Measurements from ENCODE around the gene DYRK1A.
"Not testable (repeated sequence)": the region's sequence is repeated elsewhere in the genome, so short reads cannot be mapped to it uniquely, and the experiment has no call there.

DYRK1A gene

DNA sequence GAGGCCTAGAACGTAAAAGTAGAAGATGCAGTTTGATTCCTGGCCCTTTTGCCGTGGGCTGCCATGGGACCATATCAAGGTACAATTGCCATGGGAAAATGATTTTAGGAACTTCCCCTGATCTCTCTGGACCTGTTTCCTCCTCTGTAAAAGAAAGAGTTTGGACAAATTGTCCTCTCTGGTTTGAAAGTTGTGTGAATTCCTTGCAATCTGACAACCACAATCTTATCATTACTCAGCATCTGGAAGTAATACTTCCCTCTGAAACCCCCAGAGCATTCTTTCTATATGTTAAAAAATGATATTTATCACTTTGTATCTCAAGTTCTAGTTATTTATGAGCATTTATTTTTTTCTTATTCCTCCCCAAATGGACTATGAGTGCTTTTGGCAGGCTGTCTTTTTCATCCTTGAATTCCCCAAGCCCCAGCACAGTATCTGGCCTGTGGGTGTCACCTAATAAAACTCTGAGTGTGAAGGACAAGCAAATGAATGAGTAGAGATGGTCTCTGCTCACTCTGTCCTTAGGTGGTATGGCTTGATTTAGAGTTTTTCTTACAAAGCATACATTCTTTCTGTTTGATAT is 181.1 kb downstream of the DYRK1A start:
- no peak for DNase-seq (ENCODE audit: low read depth in 2 of 3, low spot score in 2 of 3)

DNA sequence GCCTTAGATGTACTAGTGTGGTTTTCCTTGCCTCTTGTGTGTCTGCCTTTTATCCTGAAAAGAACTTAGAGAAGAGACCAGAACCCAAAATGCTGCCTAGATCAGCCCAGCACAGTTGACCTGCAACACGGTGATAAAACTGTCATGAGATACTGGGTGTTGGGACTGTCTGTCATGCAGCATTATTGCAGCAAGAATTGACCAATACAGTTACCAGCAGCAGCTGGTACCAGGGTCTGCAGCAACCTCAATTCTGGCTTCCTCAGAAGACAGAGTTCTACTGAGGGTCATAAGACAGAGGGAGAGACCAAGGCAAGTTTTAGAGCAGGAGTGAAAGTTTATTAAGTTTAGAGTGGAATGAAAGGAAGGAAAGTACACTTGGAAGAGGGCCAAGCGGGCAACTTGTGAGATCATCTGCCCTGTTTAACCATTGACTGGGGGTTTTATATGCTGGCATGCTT is 182.0 kb downstream of the DYRK1A start:
- DNase-seq (ENCODE audit: low read depth in 2 of 3, low spot score in 2 of 3): no peak

DNA sequence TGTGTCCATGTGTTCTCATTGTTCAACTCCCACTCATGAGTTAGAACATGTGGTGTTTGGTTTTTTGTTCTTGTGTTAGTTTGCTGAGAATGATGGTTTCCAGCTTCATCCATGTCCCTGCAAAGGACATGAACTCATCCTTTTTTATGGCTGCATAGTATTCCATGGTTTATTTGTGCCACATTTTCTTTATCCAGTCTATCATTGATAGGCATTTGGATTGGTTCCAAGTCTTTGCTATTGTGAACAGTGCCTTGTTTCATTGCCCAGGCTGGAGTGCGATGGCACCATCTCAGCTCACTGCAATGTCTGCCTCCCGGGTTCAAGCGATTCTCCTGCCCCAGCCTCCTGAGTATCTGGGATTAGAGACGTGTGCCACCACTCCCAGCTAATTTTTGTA is 183.2 kb downstream of the DYRK1A start:
- not testable (repeated sequence) for DNase-seq (ENCODE audit: low read depth in 2 of 3, low spot score in 2 of 3)

DNA sequence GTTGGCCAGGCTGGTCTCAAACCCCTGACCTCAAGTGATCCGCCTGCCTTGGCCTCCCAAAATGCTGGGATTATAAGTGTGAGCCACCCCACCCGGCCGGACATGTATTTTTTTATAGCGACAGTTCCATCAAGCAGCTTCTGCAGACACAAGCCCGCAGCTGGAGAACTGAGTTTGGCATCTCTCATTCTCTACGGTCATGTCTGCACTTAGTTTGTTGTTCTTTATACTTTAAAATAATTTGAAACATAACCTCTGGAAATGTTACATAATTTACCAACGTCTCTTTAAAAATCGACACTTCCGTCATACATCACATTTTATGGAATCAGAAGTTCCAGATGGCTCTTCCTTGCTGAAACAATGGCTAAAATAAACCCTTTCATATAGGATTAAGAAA is 183.6 kb downstream of the DYRK1A start:
- no peak for DNase-seq (ENCODE audit: low read depth in 2 of 3, low spot score in 2 of 3)

DNA sequence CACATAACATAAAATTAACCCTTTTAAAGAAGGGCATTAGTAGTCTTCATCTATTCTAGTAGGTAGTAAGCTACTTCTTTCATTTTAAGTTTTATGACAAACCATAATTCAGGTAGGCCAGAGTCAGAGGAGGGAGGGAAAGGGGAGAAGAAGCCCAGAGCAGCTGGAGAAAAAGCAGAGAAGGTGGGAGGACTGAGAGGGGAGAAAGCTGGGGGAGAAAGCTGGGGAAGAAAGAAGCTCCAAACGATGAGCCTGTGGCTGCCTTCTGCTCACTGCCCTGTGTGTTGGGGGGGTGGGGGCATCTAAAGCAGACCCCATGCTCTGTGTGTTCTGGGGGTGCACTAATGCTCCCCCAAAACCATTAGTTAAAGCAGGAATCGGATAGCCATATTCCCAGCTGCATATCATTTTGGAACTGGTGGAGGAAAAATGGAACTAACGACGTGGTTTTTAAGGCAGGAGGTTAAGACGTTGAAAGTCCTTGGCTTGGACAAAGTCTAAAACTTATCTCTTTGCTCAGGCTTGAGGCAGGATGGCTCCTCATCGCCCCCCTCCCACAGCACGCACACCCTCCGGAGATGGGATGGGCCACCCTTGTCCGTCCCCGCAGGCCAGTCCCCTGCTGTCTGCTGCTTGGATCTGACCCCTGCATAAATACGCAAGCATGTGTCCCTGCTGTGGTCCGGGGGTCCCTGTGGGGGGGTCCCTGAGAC is 184.2 kb downstream of the DYRK1A start:
- no peak for DNase-seq (ENCODE audit: low read depth in 2 of 3, low spot score in 2 of 3)

DNA sequence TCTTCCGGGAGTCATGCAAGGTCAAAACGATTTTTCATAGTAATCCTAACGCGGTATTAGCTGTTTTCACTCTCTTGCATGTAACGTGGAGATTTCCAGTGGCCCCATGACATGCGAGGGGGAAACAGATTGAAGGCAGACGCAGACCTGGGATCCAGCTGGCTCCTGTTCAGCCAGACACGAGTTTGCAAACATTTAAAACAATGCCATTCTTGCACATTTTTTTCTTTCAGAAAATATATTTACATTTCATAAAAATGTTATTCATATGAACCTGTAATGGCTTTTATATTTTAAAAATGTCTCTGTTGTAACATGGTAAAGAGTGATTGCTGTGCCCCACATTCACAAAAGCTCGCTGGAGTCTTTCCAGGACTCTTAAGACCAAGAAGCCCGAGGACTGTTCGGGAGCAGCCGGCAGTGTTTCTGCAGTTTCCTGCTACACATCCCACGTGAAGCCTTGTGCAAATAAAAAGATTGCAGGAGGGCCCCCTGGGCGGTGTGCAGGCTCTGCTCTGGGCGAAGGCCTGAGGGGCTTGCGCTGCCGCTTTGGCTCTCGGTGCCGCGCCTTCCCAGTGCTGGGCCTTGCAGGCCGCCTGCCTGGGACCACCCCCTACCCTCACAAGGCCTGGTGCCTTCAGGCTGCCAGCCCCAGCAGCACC is 184.9 kb downstream of the DYRK1A start:
- DNase-seq (ENCODE audit: low read depth in 2 of 3, low spot score in 2 of 3): no peak

DNA sequence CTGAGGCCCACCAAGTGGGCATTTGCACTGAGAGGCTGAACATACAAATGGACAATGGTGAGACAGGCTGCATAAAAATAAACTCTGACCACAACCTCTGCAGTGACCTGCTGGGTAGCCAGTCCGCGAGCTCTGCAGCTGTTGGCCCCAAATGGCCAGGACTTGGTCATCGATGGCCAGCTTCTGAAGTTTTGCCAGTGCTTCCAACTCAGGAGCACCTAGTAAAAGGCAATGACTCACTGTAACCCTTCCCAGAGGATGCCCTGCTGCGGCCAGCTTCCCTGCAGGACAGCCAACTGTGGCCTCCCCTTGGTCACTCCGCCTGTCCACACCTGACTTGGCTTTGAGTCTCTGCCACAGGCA is 185.4 kb downstream of the DYRK1A start:
- DNase-seq (ENCODE audit: low read depth in 2 of 3, low spot score in 2 of 3): no peak

DNA sequence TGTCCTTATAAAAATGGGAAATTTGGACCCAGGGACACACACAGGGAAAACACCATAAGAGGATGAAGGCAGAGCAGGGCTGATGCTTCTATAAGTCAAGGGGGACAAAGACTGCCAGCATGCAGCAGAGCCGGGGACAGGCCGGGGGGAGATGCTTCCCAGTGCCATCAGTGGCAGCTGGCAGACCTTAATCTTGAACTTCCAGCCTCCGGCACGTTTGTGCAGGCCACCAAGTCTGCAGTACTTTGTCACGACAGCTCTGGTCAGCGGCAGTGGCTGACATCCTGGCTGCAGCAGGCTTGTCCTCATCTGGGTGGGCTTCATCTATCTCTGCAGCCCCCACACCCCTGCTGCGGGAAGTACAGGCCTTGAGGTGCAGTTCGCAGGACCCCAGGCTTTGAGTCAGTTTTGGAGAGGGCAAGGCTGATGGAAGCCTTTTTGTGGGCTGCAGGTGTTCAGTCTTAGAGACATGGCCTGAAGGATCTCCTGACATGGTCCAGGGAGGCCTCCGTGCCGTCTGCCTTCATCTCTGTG is 186.0 kb downstream of the DYRK1A start:
- no peak for DNase-seq (ENCODE audit: low read depth in 2 of 3, low spot score in 2 of 3)

DNA sequence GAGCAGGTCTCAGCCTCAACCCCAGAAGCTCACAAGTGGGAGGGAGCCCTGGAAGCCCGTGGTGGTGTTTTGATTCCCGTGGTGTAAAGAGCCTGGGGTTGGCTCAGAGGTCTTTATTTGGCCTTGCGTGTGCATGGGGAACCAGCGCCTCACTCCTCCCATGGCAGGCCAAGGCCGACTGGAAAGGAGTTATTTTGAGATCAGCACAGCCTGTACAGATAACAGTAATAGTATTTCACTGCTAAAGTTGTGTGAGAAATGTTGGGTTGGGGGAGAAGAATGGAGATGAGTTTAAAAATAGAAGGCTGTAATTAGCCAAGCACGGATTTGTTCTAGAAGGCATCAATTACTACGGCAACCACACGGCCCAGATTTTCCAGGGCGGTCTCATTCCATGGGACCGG is 186.5 kb downstream of the DYRK1A start:
- DNase-seq (ENCODE audit: low read depth in 2 of 3, low spot score in 2 of 3): no peak

DNA sequence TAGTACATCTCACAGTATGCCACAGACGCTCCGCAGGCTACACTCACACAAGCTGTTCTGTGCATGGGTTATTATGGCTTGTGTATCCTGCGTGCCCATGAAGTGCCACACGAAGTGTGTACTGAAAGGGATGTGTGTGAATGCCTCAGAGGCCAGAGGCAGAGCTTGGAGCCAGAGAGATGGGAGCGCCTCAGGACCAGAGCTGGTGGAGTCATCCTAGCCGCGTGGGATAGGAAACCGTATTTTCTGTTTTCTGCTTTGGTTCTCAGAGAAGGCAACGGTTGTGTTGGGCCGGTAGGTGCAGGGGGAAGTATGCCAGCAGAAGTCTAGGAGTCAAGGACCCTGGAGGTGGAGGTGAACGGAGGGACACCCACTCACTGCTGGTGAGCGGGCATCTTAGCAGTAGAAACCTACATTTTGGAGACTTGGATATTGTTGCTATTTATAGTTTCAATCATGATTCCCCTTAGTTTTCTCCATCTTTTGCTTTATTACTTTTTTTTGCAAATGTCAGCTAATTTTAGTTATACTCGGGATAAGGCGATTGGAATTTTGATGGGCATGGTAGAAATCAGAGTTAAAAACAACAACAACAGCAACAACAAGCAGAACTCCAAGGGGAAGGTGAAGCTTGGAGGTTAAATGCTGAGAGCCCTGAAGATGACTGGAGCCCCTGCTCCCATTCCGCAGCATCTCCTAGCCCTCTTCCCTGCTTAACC is 188.2 kb downstream of the DYRK1A start:
- no peak for DNase-seq (ENCODE audit: low read depth in 2 of 3, low spot score in 2 of 3)

DNA sequence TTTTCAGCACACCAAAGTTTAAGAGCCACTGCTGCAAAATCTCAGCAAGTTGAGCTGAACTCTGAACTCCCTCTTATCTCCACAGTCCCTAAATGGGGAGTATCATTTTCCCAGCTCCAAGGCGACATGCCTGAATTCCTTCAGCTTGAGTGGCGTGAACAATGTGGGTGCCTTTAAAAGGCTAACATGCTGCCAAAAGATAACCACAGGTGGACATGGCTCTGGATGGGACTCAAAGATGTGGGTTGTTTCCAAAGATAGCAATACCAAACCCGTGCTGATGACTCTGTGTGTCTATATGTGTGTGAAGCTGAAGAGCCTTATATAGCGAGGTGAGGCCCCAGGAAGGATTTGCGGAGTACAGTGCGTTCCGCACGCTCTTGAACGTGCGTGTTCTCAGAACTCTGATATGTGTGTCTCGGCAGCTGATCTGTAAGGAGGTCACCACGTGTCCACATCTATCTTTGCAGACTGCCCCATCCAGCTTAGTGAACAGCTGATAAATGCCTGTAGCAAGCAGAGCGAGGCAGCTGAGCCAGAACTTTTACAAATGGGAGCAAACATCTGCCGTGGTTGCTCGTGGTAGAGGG is 189.2 kb downstream of the DYRK1A start:
- DNase-seq (ENCODE audit: low read depth in 2 of 3, low spot score in 2 of 3): no peak

DNA sequence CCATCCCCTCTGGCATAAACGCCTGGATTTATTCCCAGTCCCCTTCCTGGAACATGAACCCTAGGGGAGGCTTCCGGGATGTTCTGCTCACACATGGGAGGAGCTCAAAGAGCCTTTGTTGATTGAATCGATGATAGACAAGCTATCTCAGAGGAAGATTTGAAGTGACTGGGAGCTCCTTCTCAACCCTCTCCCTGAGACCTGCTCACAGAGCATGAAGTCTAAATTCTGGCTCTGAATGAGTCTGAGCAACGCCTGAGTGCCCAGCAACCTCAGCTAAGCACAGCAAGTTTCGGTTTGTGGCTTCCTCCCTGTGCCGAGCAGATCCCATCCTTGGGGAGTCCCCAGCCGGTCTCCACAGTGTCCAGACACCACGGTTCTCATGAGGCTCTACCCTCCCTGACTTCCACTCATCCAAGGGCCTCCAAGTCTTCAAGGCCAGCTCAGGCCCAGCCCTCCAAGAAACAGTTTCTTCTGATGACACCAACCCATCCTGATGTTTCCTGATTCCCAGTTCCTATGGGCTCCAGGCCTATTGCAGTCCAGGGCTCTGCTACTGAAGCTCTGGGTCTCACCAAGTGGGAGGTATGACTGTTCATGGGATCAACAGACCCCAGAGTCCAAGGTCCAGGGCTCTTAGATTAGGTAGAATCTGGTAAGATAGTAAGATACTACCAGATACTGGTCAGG is 190.8 kb downstream of the DYRK1A start:
- no peak for DNase-seq (ENCODE audit: low read depth in 2 of 3, low spot score in 2 of 3)

DNA sequence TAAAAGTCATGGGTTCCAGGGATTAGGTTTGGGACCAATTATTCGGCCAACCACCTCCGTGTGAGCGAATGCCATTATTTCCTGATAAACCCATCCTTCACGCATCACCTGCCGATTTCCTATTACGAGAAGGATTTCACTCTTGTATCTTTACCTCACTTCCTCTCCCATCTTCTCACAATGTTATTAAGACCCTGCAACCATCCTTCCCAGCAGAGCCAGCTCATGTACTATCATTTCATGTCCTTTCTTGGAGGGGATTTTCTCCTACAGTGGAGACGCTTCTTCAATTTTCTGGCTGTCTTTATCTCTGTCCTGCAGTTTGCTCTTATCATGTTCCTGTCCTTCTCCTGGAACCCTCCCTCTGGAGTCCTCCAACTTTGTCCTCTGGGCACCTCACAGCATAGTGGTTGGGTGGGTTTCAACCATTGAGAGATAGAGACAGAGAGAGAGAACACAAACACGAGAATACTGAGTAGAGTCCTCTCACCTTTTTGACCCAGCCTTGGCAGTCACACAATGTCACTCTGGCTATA is 192.2 kb downstream of the DYRK1A start:
- no peak for DNase-seq (ENCODE audit: low read depth in 2 of 3, low spot score in 2 of 3)

DNA sequence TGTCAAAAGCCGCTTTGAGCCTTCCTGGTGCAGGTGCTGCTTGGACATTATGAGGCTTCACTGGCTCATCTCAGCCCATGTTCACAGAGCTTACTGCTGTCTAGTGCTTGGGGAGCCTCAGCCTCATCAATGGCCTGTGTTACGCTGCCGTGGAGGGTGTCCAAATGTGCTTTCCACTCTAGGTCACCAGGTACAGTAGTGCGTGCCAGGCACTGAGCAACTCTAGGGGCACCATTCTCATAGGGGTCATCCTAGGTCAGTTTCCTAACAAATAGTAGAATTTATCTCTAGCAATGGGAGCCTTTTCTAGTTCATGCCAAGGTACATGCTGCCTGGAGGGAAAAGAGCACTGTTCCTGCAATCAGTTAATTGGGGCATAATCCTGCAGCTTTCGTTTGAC is 193.8 kb downstream of the DYRK1A start:
- no peak for DNase-seq (ENCODE audit: low read depth in 2 of 3, low spot score in 2 of 3)

DNA sequence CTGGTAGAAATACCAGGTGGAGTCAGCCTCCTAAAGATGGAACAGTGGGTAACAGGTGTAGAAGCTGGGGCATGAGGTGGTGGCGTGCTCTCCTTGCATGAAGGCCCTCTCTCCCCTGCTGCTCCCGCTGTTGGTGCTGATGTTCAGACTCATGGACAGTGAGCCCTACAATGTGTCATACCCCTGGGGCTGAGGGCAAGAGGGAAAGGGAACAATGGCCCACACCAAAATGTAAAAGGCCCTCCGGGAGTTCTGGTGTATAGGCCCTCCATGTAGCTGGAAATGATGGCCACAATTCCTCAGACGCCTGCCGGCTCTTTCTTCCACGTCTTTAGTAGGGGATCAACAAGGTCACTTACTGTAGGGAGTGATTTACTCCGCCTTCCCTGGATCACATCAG is 194.9 kb downstream of the DYRK1A start:
- no peak for DNase-seq (ENCODE audit: low read depth in 2 of 3, low spot score in 2 of 3)

DNA sequence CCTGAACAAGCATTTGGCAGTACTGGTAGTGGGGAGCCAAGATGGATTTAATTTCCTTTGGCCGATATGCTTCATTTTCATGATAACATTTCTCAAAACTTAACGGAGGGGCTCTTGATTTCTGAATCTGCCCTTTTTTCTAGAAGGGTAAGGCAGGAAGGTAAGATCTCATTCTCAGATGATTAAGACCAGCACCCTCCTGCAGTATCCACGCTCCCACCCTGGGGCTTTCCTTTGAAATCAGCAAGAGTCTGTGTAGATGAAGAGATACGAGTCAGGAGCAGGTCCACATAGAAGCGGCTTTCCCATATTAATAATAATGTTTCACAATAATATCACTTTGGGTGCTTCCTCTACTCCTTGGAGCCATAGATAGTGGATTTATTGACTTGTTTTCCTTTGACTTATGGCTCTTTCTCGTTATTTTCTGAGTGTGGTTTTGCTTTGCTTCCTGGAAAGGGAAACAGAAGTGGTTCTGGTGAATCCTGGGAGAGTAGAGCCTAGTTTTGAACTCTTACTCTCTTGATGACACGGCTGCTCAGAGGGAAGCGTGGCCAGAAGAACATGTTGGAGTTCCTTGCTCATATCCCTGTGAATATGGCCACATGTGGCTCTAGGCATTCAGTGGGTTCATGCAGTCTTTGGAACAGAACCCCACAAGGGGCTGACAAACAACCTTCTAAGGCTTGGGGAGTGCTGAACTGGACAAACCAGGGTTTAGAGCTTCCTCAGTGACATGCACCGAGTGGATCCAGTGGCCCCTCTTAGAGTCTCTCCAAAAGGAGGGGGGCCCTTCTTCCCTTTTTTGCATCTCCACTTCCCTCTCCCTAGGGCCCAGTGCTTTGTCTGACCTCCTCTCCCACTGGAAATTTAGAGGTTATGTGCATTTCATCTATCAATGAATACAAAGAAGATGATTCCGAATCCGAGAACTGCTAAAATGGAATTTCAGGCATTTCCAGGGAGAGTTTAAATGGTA is 195.7 kb downstream of the DYRK1A start:
- DNase-seq (ENCODE audit: low read depth in 2 of 3, low spot score in 2 of 3): no peak

DNA sequence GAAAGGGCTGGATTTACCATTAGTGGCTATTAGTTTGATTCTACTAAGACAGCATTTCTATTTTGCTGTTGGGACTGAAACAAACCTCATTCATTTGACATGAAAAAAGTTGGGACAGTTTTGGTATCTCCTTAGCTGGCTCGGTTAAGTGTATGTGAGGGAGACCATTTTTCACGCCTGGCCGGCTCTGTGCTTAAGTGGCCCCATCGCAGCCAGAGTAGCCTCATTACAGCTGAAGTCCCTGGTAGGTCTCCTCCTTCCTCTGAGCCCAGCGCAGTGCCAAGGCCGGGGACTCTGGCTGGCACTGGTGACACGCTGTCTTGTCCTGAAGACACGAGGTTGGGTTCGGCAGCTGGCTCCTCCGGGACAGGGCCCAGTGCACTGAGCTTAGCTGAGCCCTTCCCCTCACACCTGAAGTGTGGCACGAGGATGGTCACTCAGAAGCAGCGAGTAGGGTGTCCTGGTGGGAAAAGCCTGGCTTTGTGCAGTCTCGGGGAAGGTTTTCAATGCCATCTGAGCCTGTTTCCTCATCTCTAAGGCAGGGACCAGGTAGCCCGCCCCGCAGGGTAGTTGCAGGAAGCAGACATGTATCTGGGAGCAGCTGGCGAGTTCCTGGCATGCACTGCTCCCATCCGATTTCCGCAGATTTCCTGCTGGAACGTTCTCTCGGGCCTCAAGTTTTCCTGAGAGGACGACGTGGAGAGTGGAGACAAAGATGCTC is 196.5 kb downstream of the DYRK1A start:
- DNase-seq (ENCODE audit: low read depth in 2 of 3, low spot score in 2 of 3): no peak

DNA sequence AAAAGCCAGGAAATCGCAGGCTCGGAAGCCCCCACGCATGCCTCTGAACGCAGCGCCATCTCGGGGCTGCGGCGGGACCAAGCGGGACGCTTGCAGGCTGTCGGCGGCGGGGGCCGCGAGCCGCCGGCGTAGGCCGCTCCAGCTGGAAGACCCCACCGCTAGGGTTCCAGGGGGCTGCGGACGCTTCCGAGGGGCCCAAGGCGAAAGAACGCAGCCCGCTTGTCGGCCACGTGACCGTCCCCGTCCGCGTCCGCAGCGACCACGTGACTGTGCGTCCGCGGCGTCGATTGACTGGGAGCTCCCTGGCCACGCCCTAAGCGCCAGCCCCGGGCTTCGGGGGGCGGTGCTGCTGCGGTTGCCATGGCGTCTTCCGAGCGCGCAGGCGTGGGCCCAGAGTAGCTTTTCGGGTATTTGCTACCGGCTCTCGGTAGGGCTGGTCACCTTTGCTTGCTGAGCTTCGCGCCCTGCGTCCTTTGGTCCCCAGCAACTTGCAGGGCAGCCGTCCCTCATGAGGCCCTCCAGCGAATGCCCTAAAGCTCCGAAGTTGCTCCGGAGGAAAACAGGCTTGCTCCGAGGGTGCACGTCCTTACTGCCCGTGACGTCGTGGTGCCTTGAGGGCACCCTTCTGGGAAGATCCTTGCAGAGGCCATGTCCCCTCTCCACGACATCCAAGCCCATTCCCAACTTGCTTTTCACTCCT is 197.2 kb downstream of the DYRK1A start:
- DNase-seq (ENCODE audit: low read depth in 2 of 3, low spot score in 2 of 3): peak; percentile 69 to 87 (median 74)

All from activated CD8-positive, alpha-beta memory T cell treated with anti-CD3 and anti-CD28 coated beads for 48 hours (primary cell).